Dedifferentiated amniotic fluid mesenchymal stem cell (primary cell): ENCODE measurements around the gene SBSN.

Experiments used
- DNase-seq: peaks from one replicate; pipeline ENCODE4 v3.0.0-alpha.2; 2016; ENCODE audit errors: extremely low spot score

Gene SBSN

GRCh38 chr19:35528218-35529038 lies at the start of gene SBSN:
Gene SBSN, minus strand, starts transcription at chr19:35528311. Its CDS starts 30 bp downstream, at chr19:35528281.
- DNase-seq: no peak

- DNase-seq: no peak
These were observed 43.4 kb upstream of the SBSN start for GRCh38 chr19:35571406-35571965.

- DNase-seq: no peak
These were observed 41.2 kb upstream of the SBSN start for GRCh38 chr19:35569281-35569781.

- no peak for DNase-seq
These were observed 38.6 kb upstream of the SBSN start for GRCh38 chr19:35566738-35567137.

GRCh38 chr19:35565016-35565856 lies 37.1 kb upstream of the SBSN start:
- DNase-seq: no peak

GRCh38 chr19:35563207-35563829 lies 35.2 kb upstream of the SBSN start, which contains the start of gene ATP4A:
Gene ATP4A, minus strand, starts transcription at chr19:35563658. Its CDS starts 29 bp downstream, at chr19:35563629.
- no peak for DNase-seq

GRCh38 chr19:35562776-35563175 lies 34.7 kb upstream of the SBSN start:
- no peak for DNase-seq

GRCh38 chr19:35562336-35562735 lies 34.2 kb upstream of the SBSN start:
- DNase-seq: no peak

- DNase-seq: no peak
These were observed 33.3 kb upstream of the SBSN start for GRCh38 chr19:35561436-35561835.

GRCh38 chr19:35560677-35561076 lies 32.6 kb upstream of the SBSN start:
- DNase-seq: no peak

GRCh38 chr19:35560271-35560670 lies 32.2 kb upstream of the SBSN start:
- DNase-seq: no peak

- DNase-seq: no peak
These were observed 31.7 kb upstream of the SBSN start for GRCh38 chr19:35559781-35560180.

GRCh38 chr19:35559281-35559659 lies 31.2 kb upstream of the SBSN start:
- DNase-seq: no peak

GRCh38 chr19:35558400-35559280 lies 30.5 kb upstream of the SBSN start:
- no peak for DNase-seq

GRCh38 chr19:35557539-35558399 lies 29.7 kb upstream of the SBSN start:
- no peak for DNase-seq

GRCh38 chr19:35556846-35557538 lies 28.9 kb upstream of the SBSN start:
- no peak for DNase-seq

- DNase-seq: no peak
These were observed 28.0 kb upstream of the SBSN start for GRCh38 chr19:35556025-35556590.

- DNase-seq: no peak
These were observed 27.3 kb upstream of the SBSN start for GRCh38 chr19:35555301-35556005.
